HG03039 (cell line): ENCODE results near the gene EGF.
A peak's percentile ranks its signal among the peaks of the same experiment; 100 is the strongest.
"Not testable (repeated sequence)": the region's sequence is repeated elsewhere in the genome, so short reads cannot be mapped to it uniquely, and the experiment has no call there.

Experiments
- ATAC-seq: cut with Tn5 transposase; IDR thresholded peaks from one replicate; pipeline ENCODE4 v1.9.1; 2021; ENCODE audit warnings: mild to moderate bottlenecking, moderate library complexity; ENCODE audit not compliant: unreplicated experiment

Gene EGF

DNA sequence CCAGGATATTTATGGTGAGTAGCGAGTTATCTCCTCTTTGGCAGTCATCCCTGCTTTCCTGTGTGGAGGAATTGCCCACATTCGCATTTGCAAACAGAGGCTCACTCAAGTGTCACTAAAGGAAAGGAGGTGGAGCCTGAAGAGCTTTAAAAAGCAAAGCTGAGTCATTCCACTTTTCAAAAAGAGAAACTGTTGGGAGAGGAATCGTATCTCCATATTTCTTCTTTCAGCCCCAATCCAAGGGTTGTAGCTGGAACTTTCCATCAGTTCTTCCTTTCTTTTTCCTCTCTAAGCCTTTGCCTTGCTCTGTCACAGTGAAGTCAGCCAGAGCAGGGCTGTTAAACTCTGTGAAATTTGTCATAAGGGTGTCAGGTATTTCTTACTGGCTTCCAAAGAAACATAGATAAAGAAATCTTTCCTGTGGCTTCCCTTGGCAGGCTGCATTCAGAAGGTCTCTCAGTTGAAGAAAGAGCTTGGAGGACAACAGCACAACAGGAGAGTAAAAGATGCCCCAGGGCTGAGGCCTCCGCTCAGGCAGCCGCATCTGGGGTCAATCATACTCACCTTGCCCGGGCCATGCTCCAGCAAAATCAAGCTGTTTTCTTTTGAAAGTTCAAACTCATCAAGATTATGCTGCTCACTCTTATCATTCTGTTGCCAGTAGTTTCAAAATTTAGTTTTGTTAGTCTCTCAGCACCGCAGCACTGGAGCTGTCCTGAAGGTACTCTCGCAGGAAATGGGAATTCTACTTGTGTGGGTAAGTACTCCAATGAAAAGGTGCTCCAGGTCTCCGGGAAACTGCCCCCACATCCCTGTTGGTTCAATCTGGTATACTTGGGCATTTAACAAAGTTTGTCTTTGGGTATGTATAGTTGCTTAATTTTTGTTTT lies at the start of gene EGF:
Gene EGF (plus strand): TSS at position 178 of the 890 bp plus-strand sequence. CDS start 453 bp downstream, at position 631.
- no peak for ATAC-seq

DNA sequence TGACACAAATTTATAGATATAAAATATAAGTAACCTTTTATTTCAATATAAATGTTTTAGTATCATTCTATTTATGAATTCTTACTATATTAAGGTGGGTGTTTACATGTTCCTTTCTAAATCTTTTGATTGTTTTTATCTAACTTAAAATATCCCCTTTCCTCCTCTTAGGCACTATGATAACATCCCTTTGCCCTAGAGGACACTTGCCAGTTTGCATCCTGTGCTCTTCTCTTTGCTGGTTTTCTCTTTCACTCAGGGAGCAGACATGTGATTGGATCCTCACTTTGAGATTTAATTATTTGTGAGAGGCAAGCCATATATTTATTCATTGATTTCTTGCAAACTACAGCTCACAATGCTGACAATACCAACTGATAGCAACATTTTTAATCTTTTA lies 48.5 kb upstream of the EGF start:
- ATAC-seq, result no peak

DNA sequence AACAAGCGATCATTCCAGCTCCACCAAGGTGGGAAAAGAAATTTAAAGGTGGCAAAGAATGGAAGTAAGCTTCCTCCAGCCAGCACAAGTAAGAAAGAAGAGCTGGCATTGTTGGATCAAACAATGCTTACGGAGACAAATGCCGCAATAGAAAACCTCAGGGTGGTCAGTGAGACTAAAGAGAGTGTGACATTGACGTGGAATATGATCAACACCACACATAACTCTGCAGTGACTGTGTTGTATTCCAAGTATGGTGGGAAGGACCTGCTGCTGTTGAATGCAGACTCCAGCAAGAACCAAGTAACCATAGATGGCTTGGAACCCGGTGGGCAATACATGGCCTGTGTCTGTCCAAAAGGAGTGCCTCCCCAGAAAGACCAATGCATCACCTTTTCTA lies 42.6 kb upstream of the EGF start:
- no peak for ATAC-seq

DNA sequence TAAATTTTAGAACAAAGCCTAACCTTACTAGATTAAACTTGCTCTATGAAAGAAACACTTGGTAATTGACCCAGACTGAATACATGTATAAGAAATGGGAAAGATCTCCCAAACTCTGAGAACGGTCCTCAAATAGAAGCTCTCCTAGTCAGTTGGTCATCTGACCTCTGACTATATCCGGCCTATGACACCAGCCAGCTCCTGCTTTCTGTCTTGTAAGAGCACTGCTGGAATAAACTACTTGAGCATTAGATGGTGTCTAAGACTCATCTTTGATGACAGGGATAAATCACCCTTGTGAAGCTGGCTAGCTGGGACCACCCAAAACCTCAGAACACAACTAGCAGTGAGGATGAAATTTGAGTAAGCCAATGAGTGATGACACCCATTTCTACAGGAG lies 40.6 kb upstream of the EGF start:
- ATAC-seq, result no peak

DNA sequence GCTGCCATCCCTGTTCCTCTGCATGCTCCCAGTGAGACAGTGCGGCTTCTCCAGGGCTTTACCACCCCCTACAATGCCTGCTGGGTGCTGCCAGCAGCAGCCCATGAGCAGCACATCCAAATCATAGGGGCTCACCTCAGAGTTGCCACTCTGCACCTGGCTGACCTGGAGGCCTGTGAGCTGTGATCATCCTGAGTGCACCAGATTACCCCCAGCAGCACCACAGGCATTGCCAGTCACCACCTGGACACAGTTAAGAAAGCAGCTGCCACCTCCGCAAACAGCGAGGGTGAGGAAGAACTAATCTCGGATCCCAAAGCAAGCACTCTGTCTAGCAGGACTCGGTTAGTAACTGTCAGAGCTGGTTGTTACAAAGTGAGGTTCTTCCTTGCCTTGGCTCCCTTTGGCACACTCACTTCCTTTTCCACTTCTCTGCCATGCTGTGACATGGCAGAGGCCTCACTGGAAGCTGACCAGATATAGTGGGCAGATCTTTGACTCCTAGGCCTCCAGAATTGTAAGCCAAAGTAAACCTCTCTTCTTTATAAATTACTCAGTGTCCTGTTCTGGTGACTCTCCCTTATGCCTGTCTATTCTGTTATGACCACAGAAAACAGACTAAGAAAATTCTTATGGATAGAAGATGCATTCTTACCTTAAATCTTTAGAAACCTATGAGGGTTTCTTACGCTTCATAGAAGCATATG lies 39.6 kb upstream of the EGF start:
- no peak for ATAC-seq

DNA sequence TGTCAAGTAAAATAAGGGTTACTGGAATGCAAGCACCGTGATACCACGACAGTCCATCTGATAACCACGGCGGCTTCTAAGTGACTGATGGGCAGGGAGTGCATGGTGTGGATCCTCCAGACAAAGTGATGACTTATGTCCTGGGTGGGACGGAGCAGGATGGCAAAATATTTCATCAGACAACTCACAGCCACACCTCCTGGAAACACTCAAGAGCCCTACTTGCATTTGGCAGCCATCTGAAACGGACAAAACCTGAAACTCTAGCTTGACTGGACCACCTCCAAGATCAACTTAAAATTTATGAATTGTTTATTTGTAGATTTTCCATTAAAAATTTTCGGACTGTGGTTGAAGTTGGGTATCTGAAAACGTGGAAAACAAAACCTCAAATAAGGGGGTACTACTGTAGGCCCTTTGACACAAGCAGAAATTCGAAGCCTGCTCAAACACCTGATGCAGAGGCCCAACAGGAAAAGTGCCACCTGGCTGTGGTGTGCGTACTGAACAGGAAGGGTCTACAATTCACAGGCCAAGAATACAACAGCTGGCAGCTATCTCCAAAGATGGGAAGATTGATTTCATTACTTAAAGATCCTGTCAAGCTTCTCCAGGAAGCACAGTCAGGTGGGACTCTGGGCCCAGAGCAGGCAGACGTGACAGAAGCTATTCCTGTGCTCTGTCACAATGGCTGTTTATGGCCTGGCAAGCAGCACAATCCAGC lies 38.7 kb upstream of the EGF start:
- no peak for ATAC-seq

DNA sequence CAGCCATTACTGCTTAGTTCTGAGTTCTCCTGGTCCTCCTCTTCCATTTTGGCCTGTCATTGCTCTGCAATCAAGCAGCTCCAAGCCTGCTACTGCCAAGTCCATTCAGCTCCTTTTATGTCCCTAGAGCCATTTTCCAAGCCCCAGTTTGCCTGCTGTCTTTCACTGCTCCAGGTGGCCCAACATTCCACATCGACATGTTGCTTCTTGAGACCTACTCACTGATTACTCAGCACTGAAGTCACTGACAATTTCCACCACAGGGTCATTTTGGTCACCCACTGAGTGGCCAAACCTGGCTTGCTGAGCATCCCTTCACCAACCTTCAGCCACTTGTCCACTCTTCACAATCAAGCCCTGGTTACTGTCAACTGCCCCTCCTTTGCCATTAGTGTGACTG lies 37.6 kb upstream of the EGF start:
- ATAC-seq, result no peak

DNA sequence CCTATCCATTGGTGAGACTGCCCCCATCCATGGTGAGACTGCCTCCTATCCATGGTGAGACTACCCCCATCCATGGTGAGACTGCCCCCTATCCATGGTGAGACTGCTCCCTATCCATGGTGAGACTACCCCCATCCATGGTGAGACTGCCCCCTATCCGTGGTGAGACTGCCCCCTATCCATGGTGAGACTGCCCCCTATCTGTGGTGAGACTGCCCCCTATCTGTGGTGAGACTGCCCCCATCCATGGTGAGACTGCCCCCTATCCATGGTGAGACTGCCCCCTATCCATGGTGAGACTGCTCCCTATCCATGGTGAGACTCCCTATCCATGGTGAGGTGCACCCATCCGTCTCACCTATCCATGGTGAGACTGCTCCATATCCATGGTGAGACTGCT lies 37.1 kb upstream of the EGF start:
- not testable (repeated sequence) for ATAC-seq

DNA sequence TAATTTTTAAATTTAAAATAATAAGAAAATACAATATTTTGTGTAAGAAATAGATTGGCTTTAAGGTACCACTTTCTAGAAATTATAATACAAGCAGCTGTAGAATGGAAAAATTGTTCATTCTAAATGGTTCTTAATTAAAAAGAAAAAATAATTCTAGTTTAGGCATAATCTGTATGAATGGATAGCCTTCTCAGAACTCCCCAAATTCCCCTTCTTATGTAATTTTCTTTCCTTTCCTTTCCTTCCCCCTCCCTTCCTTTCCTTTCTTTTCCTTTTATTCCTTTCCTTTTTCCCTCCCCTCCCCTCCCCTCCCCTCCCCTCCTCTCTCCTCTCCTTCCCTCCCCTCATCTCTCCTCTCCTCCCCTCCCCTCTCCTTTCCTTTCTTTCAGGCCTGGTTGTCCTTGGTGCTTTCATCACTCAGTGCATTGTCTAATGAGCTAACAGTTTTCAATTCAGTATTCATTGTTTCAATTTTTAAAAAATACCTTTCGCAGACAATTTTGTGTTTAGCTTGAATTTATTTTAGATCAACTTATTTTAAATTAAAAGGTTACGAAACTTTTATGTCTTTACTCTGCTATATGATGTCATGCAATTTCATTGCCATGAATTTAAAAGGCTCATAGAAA lies 35.9 kb upstream of the EGF start:
- ATAC-seq, result no peak

DNA sequence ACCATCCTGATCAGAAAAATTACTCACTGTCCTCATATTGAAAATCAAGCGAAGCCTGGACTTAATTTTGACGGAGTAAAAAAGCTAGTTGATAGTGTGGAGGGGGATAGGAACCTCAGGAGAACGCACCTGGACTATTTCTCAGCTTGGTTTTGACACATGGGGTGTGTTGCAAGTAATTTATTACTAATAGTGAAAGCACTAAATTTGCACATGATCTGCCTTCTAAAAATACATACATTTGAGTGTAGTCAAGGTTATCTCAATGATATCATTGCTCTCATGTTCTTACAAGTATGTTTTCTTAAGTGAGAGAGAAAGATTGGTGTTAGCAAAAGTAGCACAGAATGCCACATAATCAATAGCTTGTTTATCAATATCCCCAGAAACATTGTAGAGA lies 35.3 kb upstream of the EGF start:
- peak; percentile 76 for ATAC-seq

DNA sequence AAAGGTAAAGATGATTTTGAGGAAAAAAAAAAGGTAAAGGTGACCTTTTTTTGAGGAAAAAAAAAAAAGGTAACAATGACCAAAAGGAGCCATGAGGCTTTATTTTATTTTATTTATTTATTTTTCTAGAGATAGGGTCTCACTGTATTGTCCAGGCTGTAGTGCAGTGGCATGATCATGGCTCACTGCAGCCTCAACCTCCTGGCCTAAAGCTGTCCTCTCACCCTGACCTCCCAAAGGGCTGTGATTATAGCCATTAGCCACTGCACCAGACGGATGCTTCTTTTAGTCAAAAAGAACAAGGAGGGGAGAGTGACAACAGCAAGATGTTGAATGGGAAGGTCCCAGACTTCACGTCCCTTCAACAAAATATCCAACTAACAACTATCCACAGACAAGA lies 34.3 kb upstream of the EGF start:
- no peak for ATAC-seq

DNA sequence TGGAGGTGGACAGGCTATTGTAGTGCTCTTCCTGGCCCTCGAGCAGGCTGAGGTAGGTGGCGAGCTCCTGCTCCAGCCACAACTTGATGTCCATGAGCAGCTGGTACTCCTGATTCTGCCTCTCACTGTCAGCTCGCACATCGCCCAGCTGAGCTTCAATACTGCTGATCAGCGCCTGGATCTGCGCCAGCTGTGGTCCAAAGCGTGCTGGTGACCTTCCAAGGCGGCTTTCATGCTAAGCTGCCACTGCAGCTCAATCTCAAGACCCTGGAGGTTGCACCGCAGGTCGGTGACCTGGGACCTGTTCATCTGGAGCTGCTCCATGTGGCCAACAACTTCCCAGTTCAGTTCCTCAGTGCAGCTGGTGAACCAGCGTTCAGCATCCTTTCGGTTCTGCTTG lies 33.6 kb upstream of the EGF start:
- no peak for ATAC-seq

DNA sequence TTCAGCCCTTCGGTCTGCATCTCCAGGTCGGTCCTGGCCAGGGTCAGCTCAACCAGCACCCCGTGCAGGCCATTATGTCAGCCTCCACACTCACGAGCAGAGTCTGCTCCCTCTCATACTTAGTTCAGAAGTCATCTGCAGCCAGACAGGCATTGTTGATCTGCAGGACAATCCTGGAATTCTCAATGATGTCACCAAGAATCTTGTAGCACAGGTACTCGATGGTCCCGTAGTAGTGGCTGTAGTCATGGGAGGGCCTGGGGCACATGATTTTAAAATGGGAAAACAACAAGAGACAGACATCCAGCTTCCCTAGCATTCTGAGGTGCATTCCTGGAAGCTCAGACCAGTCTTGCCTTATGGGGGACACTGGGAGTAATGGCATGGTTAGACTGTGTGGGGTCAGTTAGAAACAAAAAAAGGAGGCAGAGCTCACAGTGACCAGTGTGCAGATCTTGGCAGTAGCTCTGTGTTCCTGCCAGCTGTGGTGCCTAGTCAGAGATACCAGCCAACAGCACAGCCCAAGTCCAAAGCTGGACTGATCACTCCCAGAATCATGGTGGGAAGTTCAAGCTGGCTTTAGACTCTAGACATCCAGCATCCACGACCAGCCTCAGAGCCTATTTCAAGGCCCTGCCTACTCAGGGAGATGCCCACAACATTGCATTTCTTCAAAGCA lies 32.9 kb upstream of the EGF start:
- no peak for ATAC-seq

DNA sequence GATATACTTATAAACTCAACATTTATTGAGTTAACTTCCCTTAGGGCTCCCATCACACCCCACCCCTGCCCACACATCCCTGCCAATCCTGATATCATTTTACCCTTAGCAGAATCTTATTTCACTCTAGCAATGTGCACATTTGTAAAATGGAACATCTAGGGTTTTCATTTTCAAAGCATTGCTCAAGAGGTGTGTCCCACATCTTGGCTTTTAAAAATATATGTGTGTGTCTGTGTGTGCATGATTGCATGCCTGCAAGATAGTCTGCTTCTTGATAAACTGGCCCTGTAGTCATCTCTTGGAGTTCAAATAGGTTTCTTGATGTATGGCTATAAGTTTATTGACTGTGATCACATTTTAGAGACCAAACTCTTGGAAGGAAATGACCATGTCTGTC lies 26.4 kb upstream of the EGF start:
- ATAC-seq, result no peak

DNA sequence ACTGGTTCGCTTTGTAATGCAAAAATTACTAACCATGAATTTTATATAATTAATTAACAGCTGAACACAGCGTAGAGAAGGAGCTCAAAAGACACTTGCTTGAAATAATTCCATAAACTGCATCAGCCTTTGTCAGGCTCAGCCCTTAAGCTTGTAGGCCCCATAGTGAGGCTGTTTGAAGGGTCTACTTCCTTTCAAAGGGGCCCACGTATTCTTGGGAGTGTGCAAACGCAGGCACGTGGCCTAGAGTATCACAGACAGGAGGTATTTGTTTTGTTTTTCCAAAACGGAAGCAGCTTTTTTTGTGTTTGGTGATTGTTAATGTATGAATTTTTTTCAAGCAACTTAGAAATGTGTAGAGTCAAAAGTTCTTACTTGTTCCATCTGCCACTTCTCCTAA lies 25.6 kb upstream of the EGF start:
- no peak for ATAC-seq

DNA sequence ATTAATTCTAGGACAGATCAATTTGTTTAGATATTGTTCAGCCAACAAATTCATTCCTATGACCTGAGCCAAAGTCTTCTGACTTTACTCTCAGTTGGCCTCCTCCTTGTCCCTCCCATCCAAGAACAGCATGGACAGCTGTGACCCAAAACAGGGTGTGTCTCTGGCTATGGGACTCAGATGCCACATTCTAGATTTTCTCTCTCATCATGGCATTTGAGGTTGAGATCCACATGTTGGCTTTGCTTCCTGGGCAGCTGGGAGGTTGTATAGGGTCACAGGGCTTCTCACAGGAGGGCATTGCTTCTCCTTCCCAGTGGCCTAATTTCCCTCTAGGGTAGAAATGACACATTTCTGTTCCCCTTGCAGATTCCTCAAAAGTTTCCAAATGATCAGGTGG lies 22.6 kb upstream of the EGF start:
- no peak for ATAC-seq

DNA sequence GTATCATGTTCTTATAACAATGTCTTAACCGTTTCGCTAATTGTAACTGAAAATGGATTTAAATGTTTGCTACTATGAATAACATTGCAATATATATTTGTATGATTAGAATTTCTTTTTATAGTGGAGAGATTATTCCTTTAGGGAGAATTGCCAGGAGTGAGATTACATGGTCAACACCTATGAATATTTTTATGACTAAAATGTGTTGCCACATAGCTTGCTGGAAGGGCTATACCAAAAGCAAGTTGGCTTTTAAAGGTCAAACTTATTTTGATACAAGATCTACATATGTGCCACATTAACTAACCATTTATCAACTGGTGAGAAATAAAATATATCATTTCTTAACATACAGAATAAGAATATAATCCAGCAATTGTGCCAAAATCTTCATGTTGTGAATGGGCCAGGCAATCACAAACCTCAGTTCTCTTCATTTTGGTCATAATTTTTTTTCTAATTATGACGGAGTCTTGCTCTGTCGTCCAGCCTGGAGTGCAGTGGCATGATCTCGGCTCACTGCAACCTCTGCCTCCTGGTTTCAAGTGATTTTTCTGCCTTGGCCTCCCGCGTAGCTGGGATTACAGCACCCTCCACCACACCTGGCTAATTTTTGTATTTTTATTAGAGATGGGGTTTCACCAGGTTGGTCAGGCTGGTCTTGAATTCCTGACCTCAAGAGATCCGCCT lies 10.0 kb upstream of the EGF start:
- ATAC-seq, result no peak

DNA sequence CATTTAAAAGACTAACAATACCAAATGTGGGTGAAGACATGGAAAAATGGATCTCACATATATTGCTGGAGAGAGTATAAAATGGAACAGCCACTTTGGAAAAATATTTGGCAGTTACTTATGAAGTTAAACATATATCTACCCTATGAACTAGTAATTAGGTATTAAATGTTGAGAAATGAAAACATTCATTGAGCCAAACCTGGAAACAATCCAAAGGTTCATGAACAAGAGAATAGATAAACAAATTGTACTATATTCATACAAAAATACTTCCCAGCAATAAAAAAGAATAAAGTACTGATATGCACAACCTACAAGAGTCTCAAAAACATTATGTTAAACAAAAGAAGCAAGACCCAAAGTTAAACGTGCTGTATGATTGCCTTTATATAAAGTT lies 4.0 kb upstream of the EGF start:
- no peak for ATAC-seq

DNA sequence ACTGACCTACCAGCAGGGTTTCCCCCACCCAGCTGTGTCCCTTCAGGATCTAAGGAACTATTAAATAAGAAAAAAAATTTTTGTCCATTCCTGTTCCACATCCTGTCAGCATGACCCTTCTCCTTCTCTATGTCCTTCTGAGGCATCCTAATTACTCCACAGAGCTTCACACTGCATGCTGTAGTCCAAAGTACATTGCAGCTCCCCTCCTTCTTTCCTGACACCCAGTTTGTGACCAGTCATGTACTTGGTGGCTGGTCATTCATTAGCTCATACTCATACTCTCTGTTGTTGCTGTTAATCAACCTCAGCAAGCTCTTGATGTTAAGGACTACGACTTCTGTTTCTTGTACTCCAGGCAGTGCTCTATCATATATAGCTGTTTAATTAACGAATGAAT lies 2.4 kb upstream of the EGF start:
- ATAC-seq, result no peak

DNA sequence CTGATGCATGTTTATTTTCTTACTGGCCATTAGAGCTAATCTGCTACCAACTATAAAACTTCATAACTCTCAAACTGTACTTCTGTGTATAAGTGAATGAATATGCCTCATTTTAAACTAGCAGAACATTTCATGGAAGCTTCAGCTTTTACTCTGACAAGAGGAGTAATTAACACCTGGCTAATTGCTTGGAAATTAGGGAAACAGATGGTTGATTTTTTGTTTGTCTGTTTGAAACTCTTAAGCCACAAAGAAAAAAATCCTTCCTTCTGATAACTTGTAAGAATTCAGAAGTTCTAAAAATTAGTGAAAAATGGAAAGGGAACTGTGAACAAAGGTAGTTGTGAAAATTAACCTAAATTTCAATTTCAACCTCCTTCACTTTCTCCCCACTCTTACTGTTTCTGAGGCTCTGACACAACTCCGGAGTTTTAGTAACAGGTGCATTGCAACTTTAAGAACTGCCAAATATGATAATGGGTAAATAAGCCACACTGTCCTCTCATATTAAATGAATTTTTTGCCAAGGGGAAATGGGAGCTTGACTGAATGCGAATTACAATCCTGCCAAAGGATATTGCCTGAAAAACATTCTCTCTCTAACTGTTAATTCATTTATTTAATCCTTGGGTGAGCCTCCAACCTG lies 1.0 kb downstream of the EGF start:
- ATAC-seq, result no peak
